Measurements from ENCODE around the gene SSR1.

SSR1 gene

DNA sequence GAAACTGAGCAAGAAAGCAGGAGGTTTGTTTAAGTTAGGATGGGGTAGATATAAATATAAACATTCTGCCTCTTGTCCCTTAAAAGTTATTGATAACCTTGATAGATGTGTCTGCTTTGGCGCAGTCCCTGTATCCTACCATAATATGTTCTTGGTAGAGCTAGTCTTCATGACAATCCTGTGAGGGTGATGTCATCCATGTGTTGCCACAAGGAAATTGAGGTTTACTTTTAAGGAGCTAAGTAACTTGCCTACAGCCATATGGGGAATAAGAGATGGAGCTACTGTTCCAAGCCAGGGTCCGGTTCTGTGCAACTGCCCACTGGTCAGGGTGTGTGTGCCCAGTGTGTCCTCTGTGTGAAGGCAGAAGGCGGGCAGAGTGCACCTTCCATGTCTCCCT, 78.5 kb downstream of the SSR1 start:
- Histone ChIP-seq H3K79me1 (ENCODE audit: low read length) (no peaks in the 10 kb centered on the region), H2AK5ac (ENCODE audit: low read length) (no peak overlapping the region), H4K91ac (ENCODE audit: low read depth, low read length) (no peak overlapping the region), H3K9ac (ENCODE audit: low read length) (no peak overlapping the region), H4K12ac (ENCODE audit: low read depth, low read length) (no peak overlapping the region), H3K27me3 (ENCODE audit: insufficient read depth, low read length) (no peaks in the 10 kb centered on the region), H3K9me3 (ENCODE audit: insufficient read depth, low read depth, low read length) (no peaks in the 10 kb centered on the region), H3K23ac (ENCODE audit: low read length) (no peak overlapping the region), H3K18ac (ENCODE audit: low read length) (no peak overlapping the region), H4K8ac (ENCODE audit: low read depth, low read length) (no peak overlapping the region), H3K4me2 (ENCODE audit: low read length) (no peak overlapping the region), H2AFZ (ENCODE audit: insufficient read depth, low read length, poor library complexity) (no peak overlapping the region), H3K4me3 (ENCODE audit: low read depth, low read length) (no peak overlapping the region), H3K79me2 (ENCODE audit: control insufficient read depth, insufficient read depth, low read length, poor library complexity) (no peaks in the 10 kb centered on the region), H2BK5ac (ENCODE audit: low read depth, low read length, poor library complexity) (no peak overlapping the region), H2BK12ac (ENCODE audit: low read length) (no peak overlapping the region), H3K27ac (ENCODE audit: low read depth, low read length) (no peak overlapping the region), H3K4ac (ENCODE audit: low read depth, low read length) (no peak overlapping the region), H3K4me1 (ENCODE audit: control insufficient read depth in 1 of 2, insufficient read depth in 2 of 2, low read length in 2 of 2) (no peaks in the 10 kb centered on the region), H2BK120ac (ENCODE audit: insufficient read depth, low read length, poor library complexity) (no peak overlapping the region), H3K14ac (ENCODE audit: low read length) (no peak overlapping the region), H3K36me3 (ENCODE audit: control insufficient read depth in 1 of 2, insufficient read depth in 2 of 2, low read length in 2 of 2) (peaks cover 37 to 48% of the 10 kb centered on the region in 2 experiments)
- no CpG with 5 or more reads among the region's 3 CpGs for WGBS (ENCODE audit: extremely low coverage, insufficient coverage, insufficient read length)
- no peak for DNase-seq

DNA sequence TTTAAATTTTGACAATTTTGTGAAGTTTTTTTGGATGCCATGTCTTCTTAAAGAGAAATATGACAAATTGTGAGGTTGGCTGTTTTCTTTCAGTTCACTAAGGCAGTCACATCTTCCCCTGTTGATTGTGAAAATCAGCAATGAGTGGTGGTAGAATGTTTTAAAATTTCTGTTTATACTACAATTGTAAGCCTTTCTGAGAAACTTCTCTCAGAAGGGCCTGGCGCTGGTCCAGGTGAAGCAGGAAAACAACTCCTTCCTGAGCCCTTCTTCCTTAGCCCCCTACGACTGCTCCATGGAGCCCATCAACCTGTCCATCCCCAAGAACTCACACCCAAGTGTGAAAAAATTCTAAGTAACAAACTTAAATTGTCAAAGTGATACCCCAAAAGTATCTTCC, 80.6 kb downstream of the SSR1 start:
- H3K4me2 ChIP-seq (ENCODE audit: low read length) = no peak overlapping the region
- no peak overlapping the region for H2AK5ac ChIP-seq (ENCODE audit: low read length)
- H2BK120ac ChIP-seq (ENCODE audit: insufficient read depth, low read length, poor library complexity) = no peak overlapping the region
- H3K14ac ChIP-seq (ENCODE audit: low read length) = no peak overlapping the region
- no peaks in the 10 kb centered on the region for H3K4me1 ChIP-seq (ENCODE audit: control insufficient read depth in 1 of 2, insufficient read depth in 2 of 2, low read length in 2 of 2)
- no peak overlapping the region for H3K4me3 ChIP-seq (ENCODE audit: low read depth, low read length)
- H3K18ac ChIP-seq (ENCODE audit: low read length) = no peak overlapping the region
- H2AFZ ChIP-seq (ENCODE audit: insufficient read depth, low read length, poor library complexity) = no peak overlapping the region
- no peak overlapping the region for H3K4ac ChIP-seq (ENCODE audit: low read depth, low read length)
- no peak overlapping the region for H3K27ac ChIP-seq (ENCODE audit: low read depth, low read length)
- no peak overlapping the region for H3K23ac ChIP-seq (ENCODE audit: low read length)
- H3K27me3 ChIP-seq (ENCODE audit: insufficient read depth, low read length) = no peaks in the 10 kb centered on the region
- peaks cover 42 to 54% of the 10 kb centered on the region in 2 experiments for H3K36me3 ChIP-seq (ENCODE audit: control insufficient read depth in 1 of 2, insufficient read depth in 2 of 2, low read length in 2 of 2)
- H2BK12ac ChIP-seq (ENCODE audit: low read length) = no peak overlapping the region
- H4K8ac ChIP-seq (ENCODE audit: low read depth, low read length) = no peak overlapping the region
- no peak overlapping the region for H4K91ac ChIP-seq (ENCODE audit: low read depth, low read length)
- no peak overlapping the region for H3K9ac ChIP-seq (ENCODE audit: low read length)
- no peak for DNase-seq
- no peaks in the 10 kb centered on the region for H3K9me3 ChIP-seq (ENCODE audit: insufficient read depth, low read depth, low read length)
- H2BK5ac ChIP-seq (ENCODE audit: low read depth, low read length, poor library complexity) = no peak overlapping the region
- H3K79me1 ChIP-seq (ENCODE audit: low read length) = no peaks in the 10 kb centered on the region
- no peaks in the 10 kb centered on the region for H3K79me2 ChIP-seq (ENCODE audit: control insufficient read depth, insufficient read depth, low read length, poor library complexity)
- no peak overlapping the region for H4K12ac ChIP-seq (ENCODE audit: low read depth, low read length)
- no CpG with 5 or more reads among the region's 2 CpGs for WGBS (ENCODE audit: extremely low coverage, insufficient coverage, insufficient read length)

DNA sequence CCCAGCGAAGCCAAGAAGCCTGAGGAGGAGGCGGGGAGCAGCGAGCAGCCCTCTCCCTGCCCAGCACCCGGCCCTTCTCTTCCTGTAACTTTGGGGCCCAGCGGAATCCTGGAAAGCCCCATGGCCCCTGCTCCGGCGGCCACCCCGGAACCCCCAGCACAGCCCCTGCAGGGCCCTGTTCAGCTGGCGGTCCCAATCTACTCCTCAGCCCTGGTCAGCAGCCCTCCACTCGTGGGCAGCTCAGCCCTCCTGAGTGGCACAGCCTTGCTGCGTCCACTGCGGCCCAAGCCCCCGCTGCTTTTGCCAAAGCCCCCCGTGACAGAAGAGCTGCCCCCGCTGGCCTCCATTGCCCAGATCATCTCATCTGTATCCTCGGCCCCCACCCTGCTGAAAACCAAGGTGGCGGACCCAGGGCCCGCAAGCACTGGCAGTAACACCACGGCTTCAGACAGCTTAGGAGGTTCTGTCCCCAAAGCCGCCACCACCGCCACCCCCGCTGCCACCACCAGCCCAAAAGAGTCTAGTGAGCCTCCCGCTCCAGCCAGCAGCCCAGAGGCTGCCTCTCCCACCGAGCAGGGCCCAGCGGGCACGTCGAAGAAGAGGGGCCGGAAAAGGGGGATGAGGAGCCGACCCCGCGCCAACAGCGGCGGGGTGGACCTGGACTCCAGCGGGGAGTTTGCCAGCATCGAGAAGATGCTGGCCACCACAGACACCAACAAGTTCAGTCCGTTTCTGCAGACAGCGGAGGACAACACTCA, 81.9 kb downstream of the SSR1 start:
- WGBS (ENCODE audit: extremely low coverage, insufficient coverage, insufficient read length) = no CpG with 5 or more reads among the region's 37 CpGs
- no peak overlapping the region for H3K4ac ChIP-seq (ENCODE audit: low read depth, low read length)
- no peak overlapping the region for H3K23ac ChIP-seq (ENCODE audit: low read length)
- no peak overlapping the region for H4K12ac ChIP-seq (ENCODE audit: low read depth, low read length)
- no peak overlapping the region for H2AK5ac ChIP-seq (ENCODE audit: low read length)
- no peak overlapping the region for H3K27ac ChIP-seq (ENCODE audit: low read depth, low read length)
- H2AFZ ChIP-seq (ENCODE audit: insufficient read depth, low read length, poor library complexity) = no peak overlapping the region
- H3K79me1 ChIP-seq (ENCODE audit: low read length) = no peaks in the 10 kb centered on the region
- peaks cover 2% of the 10 kb centered on the region for H3K9me3 ChIP-seq (ENCODE audit: insufficient read depth, low read depth, low read length)
- no peak overlapping the region for H3K9ac ChIP-seq (ENCODE audit: low read length)
- no peak overlapping the region for H3K4me3 ChIP-seq (ENCODE audit: low read depth, low read length)
- H2BK120ac ChIP-seq (ENCODE audit: insufficient read depth, low read length, poor library complexity) = no peak overlapping the region
- no peak overlapping the region for H4K8ac ChIP-seq (ENCODE audit: low read depth, low read length)
- H3K18ac ChIP-seq (ENCODE audit: low read length) = no peak overlapping the region
- no peak overlapping the region for H3K4me2 ChIP-seq (ENCODE audit: low read length)
- H2BK12ac ChIP-seq (ENCODE audit: low read length) = no peak overlapping the region
- no peak overlapping the region for H2BK5ac ChIP-seq (ENCODE audit: low read depth, low read length, poor library complexity)
- no peak for DNase-seq
- H3K79me2 ChIP-seq (ENCODE audit: control insufficient read depth, insufficient read depth, low read length, poor library complexity) = no peaks in the 10 kb centered on the region
- H3K4me1 ChIP-seq (ENCODE audit: control insufficient read depth in 1 of 2, insufficient read depth in 2 of 2, low read length in 2 of 2) = no peaks in the 10 kb centered on the region
- peaks cover 49 to 62% of the 10 kb centered on the region in 2 experiments for H3K36me3 ChIP-seq (ENCODE audit: control insufficient read depth in 1 of 2, insufficient read depth in 2 of 2, low read length in 2 of 2)
- H4K91ac ChIP-seq (ENCODE audit: low read depth, low read length) = no peak overlapping the region
- no peak overlapping the region for H3K14ac ChIP-seq (ENCODE audit: low read length)
- no peaks in the 10 kb centered on the region for H3K27me3 ChIP-seq (ENCODE audit: insufficient read depth, low read length)

GRCh38 chr6:7230327-7230691, 82.7 kb downstream of the SSR1 start:
- no peaks in the 10 kb centered on the region for H3K79me1 ChIP-seq (ENCODE audit: low read length)
- no peak overlapping the region for H3K4ac ChIP-seq (ENCODE audit: low read depth, low read length)
- H2BK5ac ChIP-seq (ENCODE audit: low read depth, low read length, poor library complexity) = no peak overlapping the region
- WGBS (ENCODE audit: extremely low coverage, insufficient coverage, insufficient read length) = no CpG with 5 or more reads among the region's 39 CpGs
- no peak for DNase-seq
- H3K9me3 ChIP-seq (ENCODE audit: insufficient read depth, low read depth, low read length) = peaks cover 2% of the 10 kb centered on the region
- no peaks in the 10 kb centered on the region for H3K79me2 ChIP-seq (ENCODE audit: control insufficient read depth, insufficient read depth, low read length, poor library complexity)
- H3K27ac ChIP-seq (ENCODE audit: low read depth, low read length) = no peak overlapping the region
- H2AK5ac ChIP-seq (ENCODE audit: low read length) = no peak overlapping the region
- peaks cover 50 to 64% of the 10 kb centered on the region in 2 experiments for H3K36me3 ChIP-seq (ENCODE audit: control insufficient read depth in 1 of 2, insufficient read depth in 2 of 2, low read length in 2 of 2)
- H2BK12ac ChIP-seq (ENCODE audit: low read length) = no peak overlapping the region
- no peak overlapping the region for H2BK120ac ChIP-seq (ENCODE audit: insufficient read depth, low read length, poor library complexity)
- no peak overlapping the region for H3K18ac ChIP-seq (ENCODE audit: low read length)
- no peaks in the 10 kb centered on the region for H3K4me1 ChIP-seq (ENCODE audit: control insufficient read depth in 1 of 2, insufficient read depth in 2 of 2, low read length in 2 of 2)
- H4K91ac ChIP-seq (ENCODE audit: low read depth, low read length) = no peak overlapping the region
- H3K14ac ChIP-seq (ENCODE audit: low read length) = no peak overlapping the region
- no peak overlapping the region for H3K23ac ChIP-seq (ENCODE audit: low read length)
- no peak overlapping the region for H4K8ac ChIP-seq (ENCODE audit: low read depth, low read length)
- no peak overlapping the region for H3K9ac ChIP-seq (ENCODE audit: low read length)
- H4K12ac ChIP-seq (ENCODE audit: low read depth, low read length) = no peak overlapping the region
- no peak overlapping the region for H3K4me2 ChIP-seq (ENCODE audit: low read length)
- H2AFZ ChIP-seq (ENCODE audit: insufficient read depth, low read length, poor library complexity) = no peak overlapping the region
- no peaks in the 10 kb centered on the region for H3K27me3 ChIP-seq (ENCODE audit: insufficient read depth, low read length)
- H3K4me3 ChIP-seq (ENCODE audit: low read depth, low read length) = no peak overlapping the region

Measured in trophoblast cell (in vitro differentiated cells and primary cell).